Upper lobe of left lung (tissue), 6 donors: Measurements from ENCODE around the gene PID1. TPM values are rescaled to one million over a fixed set of nuclear protein-coding genes. Genes with fewer than 3 reads are reported as not detected.
"Not testable (repeated sequence)": the region's sequence is repeated elsewhere in the genome, so short reads cannot be mapped to it uniquely, and the experiment has no call there.

Experiments
- ATAC-seq, 2 donors: fragments of 200-7000 bp; cut with Tn5 transposase; one replicate each; pipeline ENCODE4 v1.9.1; 2022; ENCODE audit warnings: mild to moderate bottlenecking in 2 of 2, moderate library complexity in 2 of 2; ENCODE audit not compliant: low FRiP score in 2 of 2
- DNase-seq, 2 donors: peaks; one replicate each; pipeline ENCODE4 v3.0.0-alpha.2; 2019 to 2020
- H3K27ac ChIP-seq, 4 donors: fragments of 200-600 bp; sonication (generic); one replicate each; pipeline ENCODE4 v1.5.1; 2016 to 2019
- H3K27me3 ChIP-seq, 4 donors: fragments of 200-600 bp; sonication (generic); one replicate each; pipeline ENCODE4 v1.5.1; 2017 to 2019
- H3K36me3 ChIP-seq, 4 donors: fragments of 200-600 bp; sonication (generic); one replicate each; pipeline ENCODE4 v1.5.1; 2016 to 2019
- H3K4me1 ChIP-seq, 4 donors: fragments of 200-600 bp; sonication (generic); one replicate each; pipeline ENCODE4 v1.5.1; 2018 to 2019
- H3K4me3 ChIP-seq, 4 donors: fragments of 200-600 bp; sonication (generic); one replicate each; pipeline ENCODE4 v1.5.1; 2017 to 2019; ENCODE audit warnings: mild to moderate bottlenecking in 2 of 4, moderate library complexity in 1 of 4
- H3K9me3 ChIP-seq, 4 donors: fragments of 200-600 bp; sonication (generic); one replicate each; pipeline ENCODE4 v1.5.1; 2018 to 2019
- CTCF ChIP-seq, 6 experiments: fragments of 450-650 bp in 4 of 6; fragments of 200-600 bp in 2 of 6; sonication (generic) in 2 of 6; IDR thresholded peaks; one replicate each; pipeline ENCODE4 v1.5.1; 2016 to 2019; ENCODE audit warnings: antibody characterized with exemption in 6 of 6
- EP300 ChIP-seq, 4 donors: sonication (generic); formaldehyde crosslinking; IDR thresholded peaks; one replicate each; pipeline ENCODE4 v1.5.1; 2017; ENCODE audit warnings: antibody characterized with exemption in 4 of 4, control low read depth in 2 of 4
- POLR2A ChIP-seq, 4 donors: fragments of 450-650 bp; IDR thresholded peaks; one replicate each; pipeline ENCODE4 v1.5.1; 2016 to 2017; ENCODE audit warnings: antibody characterized with exemption in 4 of 4, mild to moderate bottlenecking in 2 of 4
- POLR2AphosphoS5 ChIP-seq, 2 donors: sonication (generic); formaldehyde crosslinking; IDR thresholded peaks; one replicate each; pipeline ENCODE4 v1.5.1; 2017; ENCODE audit warnings: antibody characterized with exemption in 2 of 2
- WGBS, 2 donors: methylation state at CpG; one replicate each; pipeline ENCODE4 v1.1.5; 2017 to 2018; 5-methylcytosine and 5-hydroxymethylcytosine counted together
- total RNA-seq, 6 donors: library from RNA; depleted of rRNA in 4 of 6; stranded (reverse); fragments of >200 nt in 4 of 6; gene quantifications; one replicate each; pipeline versions ENCODE4 v1.1.0 to v1.2.1, GENCODE V29; 2016 to 2021
- donor health status: DM: no; HTN: no; CAD: no; lungs with moderate emphysema.
- donor health status: DM: no; HTN: yes; CAD: no; lungs with severe emphysema.

PID1 gene
- total RNA-seq, 6 donors from 2014 or later, result 20.8 to 59.7 (median 39.8) TPM

GRCh38 chr2:229196448-229196847 lies 74.6 kb downstream of the PID1 start:
- TF ChIP-seq CTCF (IDR thresholded peaks at IDR 0.05) (no peak), POLR2AphosphoS5 (IDR thresholded peaks at IDR 0.05) (no peak), EP300 (IDR thresholded peaks at IDR 0.05) (no peak), POLR2A (IDR thresholded peaks at IDR 0.05) (no peak)

GRCh38 chr2:229195346-229195947 lies 75.6 kb downstream of the PID1 start:
- DNase-seq (no peak), ATAC-seq (no peak)
- WGBS, 2 donors, result 88 to 89% methylated on average over 1 of the region's 1 CpG
- Histone ChIP-seq H3K36me3 (no peaks in the 10 kb centered on the region), H3K27ac (no peak overlapping the region), H3K4me1 (no peaks in the 10 kb centered on the region), H3K9me3 (no peaks in the 10 kb centered on the region), H3K4me3 (no peak overlapping the region), H3K27me3 (no peaks in the 10 kb centered on the region)
- TF ChIP-seq CTCF (IDR thresholded peaks at IDR 0.05), result no peak
- no peak for TF ChIP-seq EP300 (IDR thresholded peaks at IDR 0.05)
- no peak for TF ChIP-seq POLR2AphosphoS5 (IDR thresholded peaks at IDR 0.05)
- no peak for TF ChIP-seq POLR2A (IDR thresholded peaks at IDR 0.05)

More at GRCh38 chr2:229196448-229196847, 74.6 kb downstream of the PID1 start:
- H3K36me3 ChIP-seq, result no peaks in the 10 kb centered on the region
- no peaks in the 10 kb centered on the region for H3K27me3 ChIP-seq
- WGBS, 2 donors, result 79 to 81% methylated on average over 2 of the region's 2 CpGs
- no peaks in the 10 kb centered on the region for H3K9me3 ChIP-seq
- no peak for ATAC-seq
- no peak overlapping the region for H3K4me3 ChIP-seq
- no peak overlapping the region for H3K27ac ChIP-seq
- H3K4me1 ChIP-seq, result no peaks in the 10 kb centered on the region
- no peak for DNase-seq

GRCh38 chr2:229193281-229193680 lies 77.8 kb downstream of the PID1 start:
- DNase-seq, result no peak
- H3K4me1 ChIP-seq, result no peaks in the 10 kb centered on the region
- ATAC-seq, result no peak

GRCh38 chr2:229191413-229191812 lies 79.7 kb downstream of the PID1 start:
- no peak for TF ChIP-seq CTCF (IDR thresholded peaks at IDR 0.05)
- TF ChIP-seq POLR2A (IDR thresholded peaks at IDR 0.05), result no peak
- TF ChIP-seq POLR2AphosphoS5 (IDR thresholded peaks at IDR 0.05), result no peak
- no peak for TF ChIP-seq EP300 (IDR thresholded peaks at IDR 0.05)
- H3K4me3 ChIP-seq, result no peak overlapping the region
- peaks cover 0 to 10% (median 0%) of the 10 kb centered on the region in 4 donors for H3K9me3 ChIP-seq
- WGBS, 2 donors, result 76 to 87% methylated on average over 1 of the region's 1 CpG
- H3K36me3 ChIP-seq, result no peaks in the 10 kb centered on the region
- no peaks in the 10 kb centered on the region for H3K4me1 ChIP-seq
- no peak overlapping the region for H3K27ac ChIP-seq
- no peaks in the 10 kb centered on the region for H3K27me3 ChIP-seq
- DNase-seq (no peak), ATAC-seq (no peak)

More at GRCh38 chr2:229193281-229193680, 77.8 kb downstream of the PID1 start:
- TF ChIP-seq POLR2AphosphoS5 (IDR thresholded peaks at IDR 0.05), result no peak
- TF ChIP-seq CTCF (IDR thresholded peaks at IDR 0.05), result no peak
- TF ChIP-seq POLR2A (IDR thresholded peaks at IDR 0.05), result no peak
- H3K27me3 ChIP-seq, result no peaks in the 10 kb centered on the region
- WGBS, 2 donors, result 69 to 82% methylated on average over 3 of the region's 3 CpGs
- no peaks in the 10 kb centered on the region for H3K36me3 ChIP-seq
- no peak overlapping the region for H3K4me3 ChIP-seq
- no peaks in the 10 kb centered on the region for H3K9me3 ChIP-seq
- H3K27ac ChIP-seq, result no peak overlapping the region

GRCh38 chr2:229187123-229187522 lies 84.0 kb downstream of the PID1 start:
- 67 to 82% methylated on average over 4 of the region's 4 CpGs for WGBS, 2 donors
- not testable (repeated sequence) for ATAC-seq

More at GRCh38 chr2:229187123-229187522, 84.0 kb downstream of the PID1 start:
- not testable (repeated sequence) for H3K27me3 ChIP-seq, H3K9me3 ChIP-seq, H3K4me1 ChIP-seq, H3K4me3 ChIP-seq, DNase-seq, H3K27ac ChIP-seq, H3K36me3 ChIP-seq
